ELR (cell line): ENCODE results near the gene SPAG9.
A peak's percentile ranks its signal among the peaks of the same experiment; 100 is the strongest.

Source experiments
- DNase-seq: peaks from one replicate; pipeline ENCODE4 v3.0.0-alpha.2; 2015; ENCODE audit warnings: low read depth

SPAG9 gene

GRCh38 chr17:51045621-51046020, 75.0 kb downstream of the SPAG9 start:
- DNase-seq: no peak

- DNase-seq: no peak
Measured at GRCh38 chr17:51044976-51045375, 75.7 kb downstream of the SPAG9 start.

GRCh38 chr17:51036084-51036483, 84.6 kb downstream of the SPAG9 start:
- DNase-seq: no peak

- DNase-seq: peak; percentile 36
Measured at GRCh38 chr17:51035431-51035830, 85.2 kb downstream of the SPAG9 start.

- no peak for DNase-seq
Measured at GRCh38 chr17:51034800-51035199, 85.9 kb downstream of the SPAG9 start.

GRCh38 chr17:51032850-51033249, 87.8 kb downstream of the SPAG9 start:
- peak; percentile 38 for DNase-seq

- DNase-seq: peak; percentile 42
Measured at GRCh38 chr17:51029568-51030463, 90.9 kb downstream of the SPAG9 start.

GRCh38 chr17:51029142-51029541, 91.5 kb downstream of the SPAG9 start:
- no peak for DNase-seq

- DNase-seq: peak; percentile 39
Measured at GRCh38 chr17:51028176-51028863, 92.3 kb downstream of the SPAG9 start.

- no peak for DNase-seq
Measured at GRCh38 chr17:51018541-51018940, 102.1 kb downstream of the SPAG9 start.

GRCh38 chr17:51017270-51017669, 103.4 kb downstream of the SPAG9 start:
- DNase-seq: no peak

- no peak for DNase-seq
Measured at GRCh38 chr17:51016099-51016498, 104.6 kb downstream of the SPAG9 start.

GRCh38 chr17:51015145-51015558, 105.5 kb downstream of the SPAG9 start:
- DNase-seq: no peak

GRCh38 chr17:51014129-51014528, 106.5 kb downstream of the SPAG9 start:
- DNase-seq: no peak

- no peak for DNase-seq
Measured at GRCh38 chr17:51013322-51013721, 107.3 kb downstream of the SPAG9 start.

- no peak for DNase-seq
Measured at GRCh38 chr17:51012538-51012937, 108.1 kb downstream of the SPAG9 start.

GRCh38 chr17:51010173-51010675, 110.4 kb downstream of the SPAG9 start:
- no peak for DNase-seq

- DNase-seq: no peak
Measured at GRCh38 chr17:51006601-51007000, 114.1 kb downstream of the SPAG9 start.

GRCh38 chr17:51005768-51006167, 114.9 kb downstream of the SPAG9 start:
- no peak for DNase-seq

- no peak for DNase-seq
Measured at GRCh38 chr17:51004249-51004648, 116.4 kb downstream of the SPAG9 start.

GRCh38 chr17:51000835-51001638, 119.6 kb downstream of the SPAG9 start:
- peak; percentile 83 for DNase-seq

GRCh38 chr17:50995668-50996067, 125.0 kb downstream of the SPAG9 start:
- DNase-seq: no peak
